Ishikawa (cell line): ENCODE data around the gene KNDC1.

Source experiments
- CEBPB ChIP-seq: IDR thresholded peaks from 2 replicates; pipeline ENCODE4 v1.6.1; 2012
- CREB1 ChIP-seq: IDR thresholded peaks from 2 replicates; pipeline ENCODE4 v1.6.1; 2012; ENCODE audit warnings: low read depth
- EGR1 ChIP-seq: IDR thresholded peaks from 2 replicates; pipeline ENCODE4 v1.6.1; 2012
- EP300 ChIP-seq: IDR thresholded peaks from 2 replicates; pipeline ENCODE4 v1.6.1; 2012; ENCODE audit warnings: borderline replicate concordance
- FOXM1 ChIP-seq: IDR thresholded peaks from 2 replicates; pipeline ENCODE4 v1.6.1; 2012; ENCODE audit warnings: low read depth, borderline replicate concordance
- MAX ChIP-seq: IDR thresholded peaks from 2 replicates; pipeline ENCODE4 v1.6.1; 2012
- NFIC ChIP-seq: IDR thresholded peaks from 2 replicates; pipeline ENCODE4 v1.6.1; 2012
- RAD21 ChIP-seq: IDR thresholded peaks from 2 replicates; pipeline ENCODE4 v1.6.1; 2012; ENCODE audit warnings: low read depth
- REST ChIP-seq: IDR thresholded peaks from 2 replicates; pipeline ENCODE4 v1.6.1; 2012; ENCODE audit warnings: low read depth, mild to moderate bottlenecking
- TAF1 ChIP-seq: IDR thresholded peaks from 2 replicates; pipeline ENCODE4 v1.6.1; 2012; ENCODE audit warnings: low read depth, mild to moderate bottlenecking
- TCF12 ChIP-seq: IDR thresholded peaks from 2 replicates; pipeline ENCODE4 v1.6.1; 2012; ENCODE audit warnings: low read depth
- TEAD4 ChIP-seq: IDR thresholded peaks from 2 replicates; pipeline ENCODE4 v1.6.1; 2012
- USF1 ChIP-seq: IDR thresholded peaks from 2 replicates; pipeline ENCODE4 v1.6.1; 2012
- YY1 ChIP-seq: IDR thresholded peaks from 2 replicates; pipeline ENCODE4 v1.6.1; 2012; ENCODE audit warnings: low read depth
- ZBTB7A ChIP-seq: IDR thresholded peaks from 2 replicates; pipeline ENCODE4 v1.6.1; 2012; ENCODE audit warnings: low read depth

KNDC1 gene

GRCh38 chr10:133219782-133220181 is 59.8 kb downstream of the KNDC1 start:
- TF ChIP-seq EGR1 (no peak), ZBTB7A (peak; percentile 55; the same call in 1 of the 2 replicates)

- no peak for TF ChIP-seq MAX
These were observed 61.3 kb downstream of the KNDC1 start for GRCh38 chr10:133221331-133221730.

- TF ChIP-seq ZBTB7A (no peak), RAD21 (no peak), CREB1 (no peak), FOXM1 (no peak), REST (no peak), TAF1 (no peak), CEBPB (no peak), TCF12 (no peak), TEAD4 (no peak), MAX (no peak), EGR1 (no peak), NFIC (no peak), YY1 (no peak), EP300 (no peak), USF1 (no peak)
These were observed 64.1 kb downstream of the KNDC1 start for GRCh38 chr10:133224076-133224475.

GRCh38 chr10:133224756-133225372 is 64.8 kb downstream of the KNDC1 start:
- TF ChIP-seq TEAD4 (no peak), EP300 (no peak), RAD21 (no peak), NFIC (no peak), MAX (no peak), EGR1 (no peak)

- no peak for TF ChIP-seq FOXM1
- TF ChIP-seq YY1: no peak
- TF ChIP-seq TCF12: no peak
- no peak for TF ChIP-seq ZBTB7A
- no peak for TF ChIP-seq USF1
- no peak for TF ChIP-seq EP300
- TF ChIP-seq RAD21: no peak
- no peak for TF ChIP-seq CEBPB
- no peak for TF ChIP-seq TAF1
- no peak for TF ChIP-seq CREB1
- no peak for TF ChIP-seq REST
- no peak for TF ChIP-seq NFIC
These were observed 65.7 kb downstream of the KNDC1 start for GRCh38 chr10:133225707-133226191.

- TF ChIP-seq RAD21: peak; percentile 41
- no peak for TF ChIP-seq MAX
- TF ChIP-seq ZBTB7A: no peak
- TF ChIP-seq NFIC: no peak
- TF ChIP-seq EGR1: no peak
These were observed 66.3 kb downstream of the KNDC1 start for GRCh38 chr10:133226251-133226808.
